Activated CD4-positive, alpha-beta T cell treated with anti-CD3 and anti-CD28 coated beads for 36 hours (primary cell): Measurements from ENCODE around the gene PIK3R2. TPM values are rescaled to one million over a fixed set of nuclear protein-coding genes. Genes with fewer than 3 reads are reported as not detected.

Source experiments
- ATAC-seq: fragments of 200-7000 bp; cut with Tn5 transposase; one replicate; pipeline ENCODE4 v1.10.0; 2021; ENCODE audit warnings: mild to moderate bottlenecking, moderate library complexity
- CTCF ChIA-PET: fragments of 350-600 bp; sonication (Branson Sonifier 250); formaldehyde crosslinking; loops from one replicate; lab custom pipeline; 2021; ENCODE audit warnings: antibody characterized with exemption; lab: Charles Lee
- POLR2A ChIA-PET: fragments of 350-600 bp; sonication (Branson Sonifier 250); formaldehyde crosslinking; loops from one replicate; lab custom pipeline; 2021; ENCODE audit warnings: antibody characterized with exemption, inconsistent platforms; lab: Charles Lee
- DNase-seq: peaks from one replicate; pipeline ENCODE4 v3.0.0-alpha.2; 2020
- H3K27ac Mint-ChIP-seq: one replicate; pipeline ENCODE4 v1.8.0; 2021; ENCODE audit warnings: mixed read lengths
- H3K27me3 Mint-ChIP-seq: one replicate; pipeline ENCODE4 v1.8.0; 2021; ENCODE audit warnings: mixed read lengths
- H3K36me3 Mint-ChIP-seq: one replicate; pipeline ENCODE4 v1.8.0; 2021; ENCODE audit warnings: low read depth, mixed read lengths
- H3K4me1 Mint-ChIP-seq: one replicate; pipeline ENCODE4 v1.8.0; 2021; ENCODE audit warnings: mixed read lengths
- H3K4me3 Mint-ChIP-seq: one replicate; pipeline ENCODE4 v1.8.0; 2021; ENCODE audit warnings: mild to moderate bottlenecking, moderate library complexity, mixed read lengths
- H3K9me3 Mint-ChIP-seq: one replicate; pipeline ENCODE4 v1.8.0; 2021; ENCODE audit warnings: low read depth, mixed read lengths
- intact Hi-C, 2 experiments: fragments of 100-400 bp; cut with DNase I in 1 of 2; cut with micrococcal nuclease in 1 of 2; formaldehyde crosslinking; loops; one replicate each; pipeline versions ENCODE4 v1.14.2 to v1.15.1; 2022 to 2024; cut with DNase I, micrococcal nuclease
- total RNA-seq, 2 experiments: library from RNA; stranded (reverse); gene quantifications; one replicate each; pipeline ENCODE4 v1.2.3, GENCODE V29; 2021

The PIK3R2 gene
- total RNA-seq, 2 experiments from 2014 or later: 18.9 to 20.2 TPM

GRCh38 chr19:18123819-18124218 lies 29.1 kb upstream of the PIK3R2 start:
- Mint-ChIP-seq H3K36me3 (peaks cover 31% of the 10 kb centered on the region), H3K4me1 (peaks cover 21% of the 10 kb centered on the region), H3K27me3 (no peaks in the 10 kb centered on the region), H3K4me3 (no peak overlapping the region), H3K9me3 (no peaks in the 10 kb centered on the region), H3K27ac (no peak overlapping the region)
- ChIA-PET POLR2A (no interaction called here), CTCF (no interaction called here)
- ATAC-seq (no peak), DNase-seq (no peak)
- intact Hi-C loops: no loop called here

DNA sequence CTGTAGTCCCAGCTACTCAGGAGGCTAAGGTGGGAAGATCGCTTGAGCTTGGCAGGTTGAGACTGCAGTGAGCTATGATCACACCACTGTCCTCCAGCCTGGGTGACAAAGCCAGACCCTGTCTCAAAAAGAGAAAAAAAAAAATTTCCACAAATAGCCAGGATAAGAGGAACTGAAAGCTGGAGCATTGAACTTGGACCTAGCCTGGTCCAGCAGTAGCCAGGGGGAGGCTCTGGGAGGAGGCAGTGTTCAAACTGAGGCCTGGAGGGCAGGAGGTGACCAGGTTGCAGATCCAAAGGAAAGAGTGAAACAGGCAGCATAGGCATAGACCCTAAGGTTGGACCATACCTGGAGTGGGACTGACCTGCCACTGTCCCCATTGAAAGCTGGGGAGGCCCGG lies 26.9 kb upstream of the PIK3R2 start:
- H3K27me3 Mint-ChIP-seq: no peaks in the 10 kb centered on the region
- peaks cover 2% of the 10 kb centered on the region for H3K4me1 Mint-ChIP-seq
- ChIA-PET POLR2A (no interaction called here), CTCF (no interaction called here)
- no peak overlapping the region for H3K4me3 Mint-ChIP-seq
- no peak overlapping the region for H3K27ac Mint-ChIP-seq
- ATAC-seq (no peak), DNase-seq (no peak)
- H3K9me3 Mint-ChIP-seq: no peaks in the 10 kb centered on the region
- H3K36me3 Mint-ChIP-seq: peaks cover 35% of the 10 kb centered on the region
- intact Hi-C loops: no loop called here

- no peaks in the 10 kb centered on the region for H3K4me1 Mint-ChIP-seq
- peak; percentile 18 for DNase-seq
- H3K9me3 Mint-ChIP-seq: no peaks in the 10 kb centered on the region
- H3K27ac Mint-ChIP-seq: no peak overlapping the region
- intact Hi-C loops: no loop called here
- no peak overlapping the region for H3K4me3 Mint-ChIP-seq
- H3K36me3 Mint-ChIP-seq: peaks cover 41% of the 10 kb centered on the region
- ChIA-PET POLR2A (no interaction called here), CTCF (no interaction called here)
- ATAC-seq: peak; percentile 68
- no peaks in the 10 kb centered on the region for H3K27me3 Mint-ChIP-seq
These were observed 24.9 kb upstream of the PIK3R2 start for GRCh38 chr19:18128044-18128443.

DNA sequence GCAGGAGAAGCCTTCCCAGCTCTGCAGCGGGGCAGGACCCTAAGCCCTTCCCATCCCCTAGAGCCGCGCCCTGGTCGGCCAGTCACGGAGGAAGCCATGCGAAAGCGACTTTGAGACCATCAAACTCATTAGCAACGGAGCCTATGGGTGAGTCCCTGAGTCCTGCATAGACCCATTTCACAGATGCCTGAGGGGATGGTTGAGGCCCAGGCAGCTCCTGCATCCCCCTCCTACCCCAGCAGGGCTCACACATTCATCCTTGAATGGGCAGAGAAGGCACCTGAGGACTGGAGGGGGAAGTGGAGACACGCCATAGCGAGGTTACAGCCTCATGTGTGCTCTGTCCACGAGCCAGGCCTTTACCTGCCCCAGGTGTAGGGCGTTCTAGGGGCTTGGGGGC lies 24.2 kb upstream of the PIK3R2 start:
- Mint-ChIP-seq H3K36me3 (peaks cover 36% of the 10 kb centered on the region), H3K9me3 (no peaks in the 10 kb centered on the region), H3K4me1 (no peaks in the 10 kb centered on the region), H3K4me3 (no peak overlapping the region), H3K27me3 (no peaks in the 10 kb centered on the region), H3K27ac (no peak overlapping the region)
- intact Hi-C loops: no loop called here
- CTCF ChIA-PET: no interaction called here
- POLR2A ChIA-PET: interaction anchor here (0.6 kb wide), 2 partner anchors 24 to 192 kb away, joined by 3 to 4 read pairs; partner anchors contain the start of gene PIK3R2
- ATAC-seq: no peak
- no peak for DNase-seq

DNA sequence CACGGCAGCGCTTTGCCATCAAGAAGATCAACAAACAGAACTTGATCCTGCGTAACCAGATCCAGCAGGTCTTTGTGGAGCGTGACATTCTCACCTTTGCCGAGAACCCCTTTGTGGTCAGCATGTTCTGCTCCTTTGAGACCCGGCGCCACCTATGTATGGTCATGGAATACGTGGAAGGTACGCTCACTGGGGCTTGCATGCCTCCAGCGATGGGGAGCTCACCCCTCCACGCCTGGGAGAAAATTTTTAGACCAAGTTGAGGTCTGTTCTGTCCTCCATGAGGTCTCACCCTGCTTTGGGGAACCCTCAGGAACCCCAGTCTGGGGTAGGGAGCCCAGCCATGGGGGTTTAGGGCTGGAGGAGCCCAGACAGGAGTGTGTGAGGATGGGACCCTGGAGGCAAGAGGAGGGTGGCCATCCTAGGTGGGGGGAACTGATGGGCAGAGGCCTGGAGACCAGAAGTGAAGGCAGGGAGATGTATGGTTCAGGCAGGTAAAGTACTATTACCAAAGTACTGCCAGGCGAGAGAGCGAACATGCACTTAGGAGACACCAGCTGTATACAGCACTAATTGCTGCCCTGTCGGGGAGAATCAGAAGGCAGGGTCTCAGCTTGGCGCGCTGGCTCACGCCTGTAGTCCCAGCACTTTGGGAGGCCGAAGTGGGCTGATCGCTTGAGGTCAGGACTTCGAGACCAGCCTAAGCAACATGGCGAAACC lies 22.3 kb upstream of the PIK3R2 start:
- ATAC-seq: no peak
- H3K27me3 Mint-ChIP-seq: no peaks in the 10 kb centered on the region
- DNase-seq: no peak
- H3K4me1 Mint-ChIP-seq: no peaks in the 10 kb centered on the region
- CTCF ChIA-PET: interaction anchor here (0.6 kb wide), 1 partner anchor 19 kb away, joined by 3 read pairs; no protein-coding TSS in a partner anchor
- H3K27ac Mint-ChIP-seq: no peak overlapping the region
- intact Hi-C loops: no loop called here
- H3K36me3 Mint-ChIP-seq: peaks cover 33% of the 10 kb centered on the region
- POLR2A ChIA-PET: no interaction called here
- no peaks in the 10 kb centered on the region for H3K9me3 Mint-ChIP-seq
- no peak overlapping the region for H3K4me3 Mint-ChIP-seq

DNA sequence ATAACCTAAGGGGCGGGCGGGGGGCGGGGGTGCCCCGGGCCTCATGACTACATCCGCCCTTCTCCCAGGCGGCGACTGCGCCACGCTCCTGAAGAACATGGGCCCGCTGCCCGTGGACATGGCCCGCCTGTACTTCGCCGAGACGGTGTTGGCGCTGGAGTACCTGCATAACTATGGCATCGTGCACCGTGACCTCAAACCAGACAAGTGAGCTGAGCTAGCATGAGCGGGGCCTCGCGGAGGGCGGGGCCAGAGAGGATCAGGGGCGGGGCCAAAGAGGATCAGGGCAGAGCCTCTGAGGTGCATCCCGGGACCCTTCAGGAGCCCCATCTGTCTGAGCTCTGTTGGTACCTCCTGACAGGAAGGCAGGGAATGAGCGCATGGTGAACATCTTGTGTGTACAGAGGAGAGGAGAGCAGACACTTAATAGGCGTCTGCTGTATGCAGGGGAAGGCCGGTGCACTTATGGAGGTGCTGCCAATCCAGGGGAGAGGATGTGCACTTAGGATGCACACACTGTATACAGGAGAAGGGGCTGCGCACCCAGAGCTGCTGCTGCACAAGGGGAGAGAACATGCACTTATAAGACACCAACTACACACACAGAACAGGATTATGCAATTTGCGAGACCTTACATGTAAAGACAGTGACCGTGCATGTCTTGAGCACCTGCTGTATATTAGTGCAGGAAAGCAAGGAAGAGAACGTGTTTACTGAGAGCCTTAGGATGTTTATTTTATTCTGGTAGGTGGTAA lies 20.9 kb upstream of the PIK3R2 start:
- intact Hi-C loops: no loop called here
- Mint-ChIP-seq H3K36me3 (peaks cover 37% of the 10 kb centered on the region), H3K27ac (no peak overlapping the region), H3K27me3 (no peaks in the 10 kb centered on the region), H3K4me1 (no peaks in the 10 kb centered on the region), H3K9me3 (no peaks in the 10 kb centered on the region), H3K4me3 (no peak overlapping the region)
- ATAC-seq (peak; percentile 53), DNase-seq (peak; percentile 46)
- ChIA-PET POLR2A (no interaction called here), CTCF (no interaction called here)

DNA sequence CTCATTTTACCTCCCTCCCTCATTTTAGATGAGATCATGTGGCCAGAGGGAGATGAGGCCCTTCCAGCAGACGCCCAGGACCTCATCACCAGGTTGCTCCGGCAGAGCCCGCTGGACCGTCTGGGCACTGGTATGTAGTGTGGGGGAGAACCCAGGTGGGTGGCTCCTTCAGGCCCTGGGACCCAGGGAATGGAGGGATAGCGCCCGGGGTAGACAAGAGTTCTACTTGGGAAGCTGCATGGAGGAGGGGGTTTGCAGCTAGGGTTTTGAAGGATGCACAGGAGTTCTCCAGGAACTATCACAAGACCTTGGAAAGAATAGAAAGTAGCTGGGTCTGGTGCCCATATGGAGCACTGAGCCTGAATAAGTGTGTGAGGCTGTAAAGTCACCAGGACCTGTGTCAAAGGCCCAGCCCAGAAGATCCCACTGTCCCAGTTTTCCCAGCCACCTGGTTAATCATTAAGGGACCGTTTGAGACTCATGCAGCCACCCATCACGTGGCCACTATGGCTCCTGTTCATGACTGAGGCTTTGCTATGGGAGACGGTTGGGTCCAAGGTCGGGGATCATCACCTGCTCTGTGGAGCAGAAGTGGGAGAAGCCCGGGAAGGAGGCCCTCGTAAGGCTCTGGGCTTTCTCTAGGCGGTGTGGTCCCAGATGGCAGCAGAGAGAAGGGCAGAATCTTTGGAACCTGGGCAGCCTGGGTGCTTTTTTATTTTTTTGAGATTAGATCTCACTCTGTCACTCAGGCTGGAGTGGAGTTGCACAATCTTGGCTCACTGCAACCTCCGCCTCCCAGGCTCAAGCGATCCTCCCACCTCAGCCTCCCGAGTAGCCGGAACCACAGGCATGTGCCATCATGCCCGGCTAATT lies 17.0 kb upstream of the PIK3R2 start:
- ATAC-seq (no peak), DNase-seq (no peak)
- no peak overlapping the region for H3K4me3 Mint-ChIP-seq
- H3K27ac Mint-ChIP-seq: no peak overlapping the region
- H3K9me3 Mint-ChIP-seq: no peaks in the 10 kb centered on the region
- H3K4me1 Mint-ChIP-seq: no peaks in the 10 kb centered on the region
- CTCF ChIA-PET: no interaction called here
- H3K36me3 Mint-ChIP-seq: peaks cover 36% of the 10 kb centered on the region
- H3K27me3 Mint-ChIP-seq: no peaks in the 10 kb centered on the region
- intact Hi-C loops: no loop called here
- POLR2A ChIA-PET: no interaction called here

DNA sequence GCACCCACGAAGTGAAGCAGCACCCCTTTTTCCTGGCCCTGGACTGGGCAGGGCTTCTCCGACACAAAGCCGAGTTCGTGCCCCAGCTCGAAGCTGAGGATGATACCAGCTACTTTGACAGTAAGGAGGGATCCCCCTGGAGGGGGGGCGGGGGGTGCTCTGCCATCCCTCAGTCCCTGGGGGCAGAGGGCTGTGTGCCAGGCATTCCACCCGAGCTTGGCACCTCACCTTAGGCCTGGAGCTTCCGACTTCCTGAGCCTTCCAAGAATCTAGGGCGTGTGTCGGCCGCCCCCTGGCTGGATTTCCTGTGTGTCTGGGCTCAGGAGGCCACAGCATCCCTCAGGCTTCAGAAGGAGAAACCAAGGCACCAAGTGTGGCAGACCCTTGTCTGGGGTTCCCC lies 15.7 kb upstream of the PIK3R2 start:
- Mint-ChIP-seq H3K4me1 (no peaks in the 10 kb centered on the region), H3K27me3 (no peaks in the 10 kb centered on the region), H3K9me3 (no peaks in the 10 kb centered on the region), H3K27ac (no peak overlapping the region), H3K36me3 (peaks cover 31% of the 10 kb centered on the region), H3K4me3 (no peak overlapping the region)
- intact Hi-C loops: no loop called here
- CTCF ChIA-PET: interaction anchor here (1.0 kb wide), 1 partner anchor 113 kb away, joined by 3 read pairs; no protein-coding TSS in a partner anchor
- DNase-seq (no peak), ATAC-seq (no peak)
- POLR2A ChIA-PET: no interaction called here

DNA sequence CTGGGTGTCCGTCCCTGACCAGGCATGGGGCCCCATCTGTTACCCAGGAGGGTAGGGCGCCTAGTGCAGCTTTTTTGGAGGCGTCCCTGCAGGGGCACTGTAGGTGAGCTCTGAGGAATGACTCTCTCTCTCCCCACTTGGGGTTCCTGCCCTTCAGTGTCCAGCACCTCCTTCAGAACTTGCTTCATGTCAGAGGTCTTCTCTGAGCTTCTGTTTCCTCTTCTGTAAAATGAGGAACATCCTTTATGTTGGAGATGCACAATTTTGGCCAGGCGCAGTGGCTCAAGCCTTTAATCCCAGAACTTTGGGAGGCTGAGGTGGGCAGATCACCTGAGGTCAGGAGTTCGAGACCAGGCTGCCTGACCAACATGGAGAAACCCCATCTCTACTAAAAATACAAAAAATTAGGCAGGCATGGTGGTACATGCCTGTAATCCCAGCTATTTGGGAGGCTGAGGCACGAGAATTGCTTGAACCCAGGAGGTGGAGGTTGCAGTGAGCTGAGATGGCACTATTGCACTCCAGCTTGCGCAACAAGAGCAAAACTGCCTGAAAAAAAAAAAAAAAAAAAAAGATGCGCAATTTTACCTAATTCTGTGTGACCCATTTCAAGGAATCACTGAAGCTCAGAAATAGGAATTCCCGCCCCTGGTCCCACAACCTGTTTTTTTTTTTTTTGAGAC lies 15.2 kb upstream of the PIK3R2 start:
- ATAC-seq: no peak
- Mint-ChIP-seq H3K27ac (no peak overlapping the region), H3K4me3 (no peak overlapping the region), H3K36me3 (peaks cover 30% of the 10 kb centered on the region), H3K9me3 (no peaks in the 10 kb centered on the region), H3K27me3 (no peaks in the 10 kb centered on the region), H3K4me1 (no peaks in the 10 kb centered on the region)
- ChIA-PET CTCF (interaction anchor here (0.7 to 1.0 kb wide), 2 partner anchors 114 to 184 kb away, joined by 3 to 4 read pairs; no protein-coding TSS in a partner anchor), POLR2A (interaction anchor here (0.6 to 0.7 kb wide), 2 partner anchors 440 to 782 kb away, joined by 3 to 5 read pairs; partner anchors contain the start of gene DDX49)
- intact Hi-C loops: no loop called here
- DNase-seq: no peak

DNA sequence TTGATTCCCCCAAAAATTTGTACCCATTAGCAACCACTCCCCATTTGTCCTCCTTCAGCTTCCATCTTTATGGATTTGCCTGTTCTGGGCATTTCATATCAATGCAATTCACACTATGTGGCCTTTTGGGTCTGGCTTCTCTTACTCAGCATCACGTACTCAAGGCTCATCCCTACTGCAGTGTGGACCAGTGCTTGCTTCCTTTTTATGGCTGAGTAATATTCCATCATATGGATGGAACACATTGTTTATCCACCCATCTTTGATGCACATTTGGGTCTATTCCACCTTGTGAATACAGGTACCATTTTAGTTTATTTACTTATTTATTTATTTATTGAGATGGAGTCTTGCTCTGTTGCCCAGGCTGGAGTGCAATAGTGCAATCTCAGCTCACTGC lies 12.5 kb upstream of the PIK3R2 start:
- H3K27me3 Mint-ChIP-seq: no peaks in the 10 kb centered on the region
- peaks cover 34% of the 10 kb centered on the region for H3K36me3 Mint-ChIP-seq
- no peaks in the 10 kb centered on the region for H3K4me1 Mint-ChIP-seq
- ATAC-seq (no peak), DNase-seq (no peak)
- intact Hi-C loops: no loop called here
- H3K27ac Mint-ChIP-seq: no peak overlapping the region
- no peaks in the 10 kb centered on the region for H3K9me3 Mint-ChIP-seq
- ChIA-PET POLR2A (no interaction called here), CTCF (no interaction called here)
- no peak overlapping the region for H3K4me3 Mint-ChIP-seq

GRCh38 chr19:18141031-18141430 lies 11.9 kb upstream of the PIK3R2 start:
- H3K4me1 Mint-ChIP-seq: no peaks in the 10 kb centered on the region
- ChIA-PET POLR2A (no interaction called here), CTCF (interaction anchor here (0.6 to 0.7 kb wide), 4 partner anchors 33 to 76 kb away, joined by 3 to 4 read pairs (median 3); no protein-coding TSS in a partner anchor)
- intact Hi-C loops: no loop called here
- H3K27me3 Mint-ChIP-seq: no peaks in the 10 kb centered on the region
- H3K9me3 Mint-ChIP-seq: no peaks in the 10 kb centered on the region
- ATAC-seq (no peak), DNase-seq (no peak)
- H3K4me3 Mint-ChIP-seq: no peak overlapping the region
- peaks cover 30% of the 10 kb centered on the region for H3K36me3 Mint-ChIP-seq
- H3K27ac Mint-ChIP-seq: no peak overlapping the region
